LoVo (cell line): ENCODE data around the gene RACGAP1.

ENCODE experiments used
- DNase-seq: peaks from one replicate; pipeline ENCODE4 v3.0.0-alpha.2; 2016; ENCODE audit warnings: low spot score

Gene RACGAP1

GRCh38 chr12:50056639-50056976 is 31.3 kb upstream of the RACGAP1 start:
- DNase-seq = no peak

GRCh38 chr12:50055831-50056638 is 30.7 kb upstream of the RACGAP1 start:
- peak; percentile 63 for DNase-seq

- DNase-seq = no peak
Measured at GRCh38 chr12:50053583-50053982, 28.3 kb upstream of the RACGAP1 start.

GRCh38 chr12:50052964-50053363 is 27.7 kb upstream of the RACGAP1 start:
- DNase-seq = no peak

- no peak for DNase-seq
Measured at GRCh38 chr12:50052544-50052943, 27.2 kb upstream of the RACGAP1 start.

- DNase-seq = no peak
Measured at GRCh38 chr12:50051101-50051806, 26.0 kb upstream of the RACGAP1 start.

- DNase-seq = no peak
Measured at GRCh38 chr12:50050410-50051098, 25.3 kb upstream of the RACGAP1 start.

GRCh38 chr12:50050119-50050385 is 24.8 kb upstream of the RACGAP1 start:
- DNase-seq = no peak

GRCh38 chr12:50049254-50050118 is 24.2 kb upstream of the RACGAP1 start:
- no peak for DNase-seq

- no peak for DNase-seq
Measured at GRCh38 chr12:50047693-50048250, 22.5 kb upstream of the RACGAP1 start.

GRCh38 chr12:50043854-50044253 is 18.6 kb upstream of the RACGAP1 start:
- no peak for DNase-seq

GRCh38 chr12:50043308-50043707 is 18.0 kb upstream of the RACGAP1 start:
- no peak for DNase-seq

GRCh38 chr12:50042693-50043092 is 17.4 kb upstream of the RACGAP1 start:
- no peak for DNase-seq

GRCh38 chr12:50041962-50042361 is 16.7 kb upstream of the RACGAP1 start:
- DNase-seq = no peak

- DNase-seq = no peak
Measured at GRCh38 chr12:50041062-50041860, 16.0 kb upstream of the RACGAP1 start.

GRCh38 chr12:50040657-50041056 is 15.4 kb upstream of the RACGAP1 start:
- DNase-seq = no peak

- DNase-seq = peak; percentile 76
Measured at GRCh38 chr12:50039151-50039835, 14.0 kb upstream of the RACGAP1 start.

GRCh38 chr12:50038336-50038735 is 13.0 kb upstream of the RACGAP1 start:
- no peak for DNase-seq

- DNase-seq = no peak
Measured at GRCh38 chr12:50032854-50033581, 7.7 kb upstream of the RACGAP1 start.

GRCh38 chr12:50032515-50032853 is 7.2 kb upstream of the RACGAP1 start:
- DNase-seq = no peak
